K562 (cell line): ENCODE measurements around the gene SLC1A2. TPM values are rescaled to one million over a fixed set of nuclear protein-coding genes. Genes with fewer than 3 reads are reported as not detected.

Source experiments
- ATAC-seq: fragments of 200-7000 bp; cut with Tn5 transposase; 3 replicates; pipeline ENCODE4 v1.9.1; 2020; ENCODE audit warnings: moderate library complexity
- BruUV-seq: library from RNA; stranded (reverse); fragments of 400-500 nt; replicated peaks from 2 replicates; lab custom pipeline; 2021; lab: Mats Ljungman, UMichigan
- CTCF ChIA-PET: fragments of 300-600 bp; formaldehyde crosslinking; extraction: SDS; loops from one replicate; lab custom pipeline; 2021; ENCODE audit warnings: low intra/inter-chr PET ratio; lab: Yijun Ruan, JAX
- POLR2A ChIA-PET: fragments of 300-600, 350-650 bp; sonication (Branson Sonifier 250); formaldehyde crosslinking; extraction: SDS; loops from one replicate; lab custom pipeline; 2021; ENCODE audit warnings: antibody characterized with exemption, inconsistent platforms; lab: Yijun Ruan, JAX
- DNase-seq, 4 experiments: peaks; one replicate each; pipeline versions ENCODE4 v3.0.0 to v3.0.0-alpha.2; 2011 to 2018; ENCODE audit warnings: low spot score in 3 of 4, mixed read lengths in 3 of 4; ENCODE audit errors: extremely low read depth in 1 of 4
- FAIRE-seq: peaks from 2 replicates; lab custom pipeline; 2011; peaks lifted over from hg19 to GRCh38; lab: Jason Lieb, UNC
- H2AFZ ChIP-seq: 2 replicates; pipeline ENCODE4 v1.6.0; 2011; ENCODE audit warnings: low read depth, low read length, control low read depth, inconsistent platforms
- H3K27ac ChIP-seq: fragments of 200-600 bp; 3 replicates; pipeline ENCODE4 v1.8.0; 2011; ENCODE audit warnings: low read depth, mild to moderate bottlenecking, control low read depth, inconsistent platforms, low read length, moderate library complexity, mixed read lengths; ENCODE audit errors: extremely low read depth
- H3K27me3 ChIP-seq, 2 experiments: fragments of 300-600 bp in 1 of 2; 2 replicates in 1 of 2; 3 replicates in 1 of 2; pipeline versions ENCODE4 v1.6.0 to v1.8.0; 2011; ENCODE audit warnings: inconsistent platforms in 2 of 2, low read length in 2 of 2, mild to moderate bottlenecking in 1 of 2, mixed read lengths in 1 of 2, moderate library complexity in 1 of 2; ENCODE audit not compliant: control insufficient read depth in 2 of 2, insufficient read depth in 2 of 2
- H3K36me3 ChIP-seq: fragments of 300-600 bp; 3 replicates; pipeline ENCODE4 v1.8.0; 2011; ENCODE audit warnings: mild to moderate bottlenecking, low read length, inconsistent platforms; ENCODE audit not compliant: control insufficient read depth, insufficient read depth
- H3K4me1 ChIP-seq, 2 experiments: fragments of 200-600 bp in 1 of 2; replicated peaks in 1 of 2; 2 replicates in 1 of 2; 3 replicates in 1 of 2; pipeline versions ENCODE4 v1.5.1 to v1.8.0; 2011; ENCODE audit warnings: inconsistent platforms in 2 of 2, low read length in 2 of 2, mild to moderate bottlenecking in 1 of 2, mixed read lengths in 1 of 2, moderate library complexity in 1 of 2; ENCODE audit not compliant: control insufficient read depth in 2 of 2, insufficient read depth in 2 of 2
- H3K4me2 ChIP-seq: 2 replicates; pipeline ENCODE4 v1.6.1; 2011; ENCODE audit warnings: low read length, control low read depth, inconsistent platforms, mixed read lengths; ENCODE audit not compliant: insufficient read depth
- H3K4me3 ChIP-seq: fragments of 200-600 bp; sonication (generic), shearing (Covaris generic); 2 replicates; pipeline ENCODE4 v1.5.1; 2016; ENCODE audit warnings: control low read depth, inconsistent platforms
- H3K79me2 ChIP-seq: fragments of 200-600 bp; 3 replicates; pipeline ENCODE4 v1.8.0; 2011; ENCODE audit warnings: low read length, inconsistent platforms; ENCODE audit not compliant: control insufficient read depth, insufficient read depth
- H3K9ac ChIP-seq, 2 experiments: 2 replicates each; pipeline versions ENCODE4 v1.6.0 to v1.6.1; 2011; ENCODE audit warnings: low read depth in 2 of 2, low read length in 2 of 2, control low read depth in 1 of 2, inconsistent platforms in 1 of 2, mild to moderate bottlenecking in 1 of 2, mixed read lengths in 1 of 2; ENCODE audit not compliant: insufficient read depth in 1 of 2
- H3K9me1 ChIP-seq: one replicate; pipeline ENCODE4 v1.6.0; 2011; ENCODE audit warnings: inconsistent platforms, mild to moderate bottlenecking, low read length, moderate library complexity; ENCODE audit not compliant: control insufficient read depth, insufficient read depth
- H3K9me3 ChIP-seq: replicated peaks from 2 replicates; pipeline ENCODE4 v1.5.1; 2011; ENCODE audit warnings: low read depth, low read length, inconsistent platforms; ENCODE audit not compliant: control insufficient read depth, insufficient read depth
- H4K20me1 ChIP-seq: replicated peaks from 2 replicates; pipeline ENCODE4 v1.6.1; 2011; ENCODE audit warnings: low read length, inconsistent platforms, mixed read lengths; ENCODE audit not compliant: control insufficient read depth, insufficient read depth
- DMBX1 ChIP-seq: fragments of 250-450 bp; sonication (Bioruptor Pico); IDR thresholded peaks from 2 replicates; pipeline ENCODE4 v1.8.0; 2022; ENCODE audit warnings: inconsistent platforms, mild to moderate bottlenecking, moderate library complexity, borderline replicate concordance
- PCBP1 ChIP-seq: fragments of 200-400 bp; formaldehyde crosslinking; IDR thresholded peaks from 2 replicates; pipeline ENCODE4 v1.6.1; 2018; ENCODE audit warnings: mild to moderate bottlenecking, low read depth, low read length; ENCODE audit not compliant: poor library complexity, severe bottlenecking
- SETDB1 ChIP-seq: IDR thresholded peaks from one replicate; pipeline ENCODE4 v1.6.1; 2012; ENCODE audit warnings: low read length, control low read depth, inconsistent platforms
- SMC3 ChIP-seq: conservative IDR thresholded peaks from 2 replicates; pipeline ENCODE4 v1.6.1; 2011; ENCODE audit warnings: low read depth, low read length, improper control_type of control experiment; ENCODE audit not compliant: insufficient read depth
- STAT5A ChIP-seq: IDR thresholded peaks from 2 replicates; pipeline ENCODE4 v1.6.1; 2012; ENCODE audit warnings: low read length, inconsistent platforms, borderline replicate concordance
- TAF7 ChIP-seq: fragments of 450-650 bp; IDR thresholded peaks from 2 replicates; pipeline ENCODE4 v1.6.1; 2016; ENCODE audit warnings: missing genetic modification characterization, missing compliant biosample characterization
- TEAD1 ChIP-seq, 2 experiments: fragments of 450-650 bp in 1 of 2; sonication (generic) in 1 of 2; formaldehyde crosslinking; IDR thresholded peaks; 2 replicates each; pipeline versions ENCODE4 v1.4.0 to v1.8.0; 2020 to 2022; ENCODE audit warnings: mild to moderate bottlenecking in 2 of 2, missing genetic modification reagents in 1 of 2
- TEAD2 ChIP-seq: fragments of 450-650 bp; IDR thresholded peaks from 2 replicates; pipeline ENCODE4 v1.6.1; 2016; ENCODE audit warnings: missing genetic modification characterization, control low read depth, missing compliant biosample characterization
- THRAP3 ChIP-seq: fragments of 450-650 bp; IDR thresholded peaks from 2 replicates; pipeline ENCODE4 v1.6.1; 2016; ENCODE audit warnings: mild to moderate bottlenecking, inconsistent platforms, borderline replicate concordance
- ZNF232 ChIP-seq: sonication (generic); formaldehyde crosslinking; IDR thresholded peaks from 2 replicates; pipeline ENCODE4 v1.8.0; 2022; ENCODE audit warnings: mild to moderate bottlenecking, missing genetic modification reagents
- ZNF444 ChIP-seq: fragments of 250-450 bp; sonication (Bioruptor Pico); IDR thresholded peaks from 2 replicates; pipeline ENCODE4 v1.4.0; 2020; ENCODE audit warnings: mild to moderate bottlenecking, moderate library complexity
- ZNF76 ChIP-seq: fragments of 250-450 bp; sonication (Bioruptor Pico); IDR thresholded peaks from 2 replicates; pipeline ENCODE4 v1.4.0; 2020; ENCODE audit warnings: mild to moderate bottlenecking, moderate library complexity, borderline replicate concordance
- WGBS: fragments of 100-300 bp; shearing (Covaris generic); methylation state at CpG from one replicate; pipeline ENCODE4 v1.1.6; 2016; ENCODE audit warnings: low coverage, mixed read lengths; ENCODE audit not compliant: insufficient coverage; ENCODE audit errors: missing lambda C conversion rate; 5-methylcytosine and 5-hydroxymethylcytosine counted together
- in situ Hi-C: fragments of 300-500 bp; cut with MboI; formaldehyde crosslinking; loops from 4 replicates; pipeline ENCODE4 v1.15.0; 2018; ENCODE audit warnings: inconsistent platforms, mixed read lengths
- intact Hi-C: fragments of 100-400 bp; cut with micrococcal nuclease; formaldehyde crosslinking; loops from 2 replicates; pipeline ENCODE4 v1.14.2; 2022
- polyA plus RNA-seq, 8 experiments: library from polyadenylated mRNA; depleted of rRNA in 4 of 8; stranded (reverse) in 5 of 8; unstranded in 3 of 8; fragments of >200 nt; fragmentation: Nextera tagmentation in 2 of 8; fragmentation: Illumina TruSeq in 1 of 8; extraction: Ambion mirVana in 2 of 8; extraction: Trizol in 1 of 8; gene quantifications; 2 replicates each; pipeline versions ENCODE4 v1.2.1 to v1.2.3, GENCODE V29; 2011 to 2014; ENCODE audit warnings: inconsistent platforms in 1 of 8, missing spikeins in 1 of 8
- total RNA-seq, 7 experiments: library from RNA; depleted of rRNA in 6 of 7; stranded (reverse); fragments of >200 nt in 6 of 7; fragmentation: Illumina TruSeq in 2 of 7; extraction: Trizol in 2 of 7; gene quantifications; 2 replicates each; pipeline versions ENCODE4 v1.2.1 to v1.2.3, GENCODE V29; 2011 to 2021; ENCODE audit warnings: low replicate concordance in 1 of 7
- TF ChIP-seq, protein P1 (sequence below): sonication (generic); formaldehyde crosslinking; IDR thresholded peaks from 2 replicates; pipeline ENCODE4 v1.8.0; 2022; ENCODE audit warnings: missing genetic modification reagents, mild to moderate bottlenecking, moderate library complexity, borderline replicate concordance
- TF ChIP-seq, protein P2 (sequence below): fragments of 450-650 bp; IDR thresholded peaks from 2 replicates; pipeline ENCODE4 v1.7.1; 2018; ENCODE audit warnings: mild to moderate bottlenecking, low read depth; ENCODE audit not compliant: partially characterized antibody
- TF ChIP-seq, protein P3 (sequence below): fragments of 450-650 bp; formaldehyde crosslinking; conservative IDR thresholded peaks from 2 replicates; pipeline ENCODE4 v1.4.0; 2022; ENCODE audit warnings: mild to moderate bottlenecking, missing genetic modification characterization
- TF ChIP-seq, protein P4 (sequence below): fragments of 250-450 bp; sonication (Bioruptor Pico); IDR thresholded peaks from 2 replicates; pipeline ENCODE4 v1.8.0; 2022; ENCODE audit warnings: moderate library complexity, mild to moderate bottlenecking, inconsistent platforms

Gene SLC1A2
- total and polyA plus RNA-seq, 9 of the 15 experiments (the other 6 are each of a cell fraction or from before 2014, with no cell fraction given), result 0.03 to 0.07 (median 0.04) TPM; not detected in 5

DNA sequence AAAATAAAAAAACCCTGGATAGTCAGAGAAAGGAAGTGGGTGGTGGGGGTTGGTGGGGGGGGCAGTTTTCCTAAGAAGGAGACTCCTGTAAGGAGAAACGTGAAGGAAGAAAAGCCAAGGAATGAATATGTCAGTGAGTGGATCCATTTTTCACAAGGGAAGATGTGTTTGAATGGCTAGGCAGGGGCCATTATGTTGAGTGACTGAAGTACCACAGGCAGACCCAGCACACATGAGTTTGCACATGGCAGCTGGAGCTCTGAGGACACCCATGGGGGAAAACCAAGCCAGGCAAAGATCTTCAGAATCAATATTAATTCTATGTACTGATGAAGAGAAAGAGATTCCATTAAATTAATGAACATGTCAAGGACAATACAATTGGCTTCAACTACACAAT, 212.7 kb downstream of the SLC1A2 start:
- H3K27me3 ChIP-seq, result no peaks in the 10 kb centered on the region; a peak in 1 of 5 replicates
- ATAC-seq (no peak), DNase-seq (no peak)
- TF ChIP-seq, protein P1, sequence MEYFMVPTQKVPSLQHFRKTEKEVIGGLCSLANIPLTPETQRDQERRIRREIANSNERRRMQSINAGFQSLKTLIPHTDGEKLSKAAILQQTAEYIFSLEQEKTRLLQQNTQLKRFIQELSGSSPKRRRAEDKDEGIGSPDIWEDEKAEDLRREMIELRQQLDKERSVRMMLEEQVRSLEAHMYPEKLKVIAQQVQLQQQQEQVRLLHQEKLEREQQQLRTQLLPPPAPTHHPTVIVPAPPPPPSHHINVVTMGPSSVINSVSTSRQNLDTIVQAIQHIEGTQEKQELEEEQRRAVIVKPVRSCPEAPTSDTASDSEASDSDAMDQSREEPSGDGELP (CRISPR knock-in tag), result no peak
- TF ChIP-seq, protein P2, sequence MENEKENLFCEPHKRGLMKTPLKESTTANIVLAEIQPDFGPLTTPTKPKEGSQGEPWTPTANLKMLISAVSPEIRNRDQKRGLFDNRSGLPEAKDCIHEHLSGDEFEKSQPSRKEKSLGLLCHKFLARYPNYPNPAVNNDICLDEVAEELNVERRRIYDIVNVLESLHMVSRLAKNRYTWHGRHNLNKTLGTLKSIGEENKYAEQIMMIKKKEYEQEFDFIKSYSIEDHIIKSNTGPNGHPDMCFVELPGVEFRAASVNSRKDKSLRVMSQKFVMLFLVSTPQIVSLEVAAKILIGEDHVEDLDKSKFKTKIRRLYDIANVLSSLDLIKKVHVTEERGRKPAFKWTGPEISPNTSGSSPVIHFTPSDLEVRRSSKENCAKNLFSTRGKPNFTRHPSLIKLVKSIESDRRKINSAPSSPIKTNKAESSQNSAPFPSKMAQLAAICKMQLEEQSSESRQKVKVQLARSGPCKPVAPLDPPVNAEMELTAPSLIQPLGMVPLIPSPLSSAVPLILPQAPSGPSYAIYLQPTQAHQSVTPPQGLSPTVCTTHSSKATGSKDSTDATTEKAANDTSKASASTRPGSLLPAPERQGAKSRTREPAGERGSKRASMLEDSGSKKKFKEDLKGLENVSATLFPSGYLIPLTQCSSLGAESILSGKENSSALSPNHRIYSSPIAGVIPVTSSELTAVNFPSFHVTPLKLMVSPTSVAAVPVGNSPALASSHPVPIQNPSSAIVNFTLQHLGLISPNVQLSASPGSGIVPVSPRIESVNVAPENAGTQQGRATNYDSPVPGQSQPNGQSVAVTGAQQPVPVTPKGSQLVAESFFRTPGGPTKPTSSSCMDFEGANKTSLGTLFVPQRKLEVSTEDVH, result no peak
- TF ChIP-seq SMC3, result no peak
- TF ChIP-seq TEAD1 (CRISPR knock-in tag; IDR thresholded peaks at IDR 0.05), result no peak
- TF ChIP-seq TAF7 (tag), result no peak
- TF ChIP-seq PCBP1, result no peak
- no peak for TF ChIP-seq ZNF76 (CRISPR knock-in tag)
- no peak for TF ChIP-seq ZNF444 (CRISPR knock-in tag)
- no peak for TF ChIP-seq ZNF232 (CRISPR knock-in tag)
- no peak for TF ChIP-seq STAT5A
- no peak for TF ChIP-seq SETDB1
- no peak for TF ChIP-seq DMBX1 (CRISPR knock-in tag)
- TF ChIP-seq, protein P3, sequence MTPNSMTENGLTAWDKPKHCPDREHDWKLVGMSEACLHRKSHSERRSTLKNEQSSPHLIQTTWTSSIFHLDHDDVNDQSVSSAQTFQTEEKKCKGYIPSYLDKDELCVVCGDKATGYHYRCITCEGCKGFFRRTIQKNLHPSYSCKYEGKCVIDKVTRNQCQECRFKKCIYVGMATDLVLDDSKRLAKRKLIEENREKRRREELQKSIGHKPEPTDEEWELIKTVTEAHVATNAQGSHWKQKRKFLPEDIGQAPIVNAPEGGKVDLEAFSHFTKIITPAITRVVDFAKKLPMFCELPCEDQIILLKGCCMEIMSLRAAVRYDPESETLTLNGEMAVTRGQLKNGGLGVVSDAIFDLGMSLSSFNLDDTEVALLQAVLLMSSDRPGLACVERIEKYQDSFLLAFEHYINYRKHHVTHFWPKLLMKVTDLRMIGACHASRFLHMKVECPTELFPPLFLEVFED (CRISPR knock-in tag), result no peak
- no peak for TF ChIP-seq TEAD2 (tag)
- TF ChIP-seq, protein P4, sequence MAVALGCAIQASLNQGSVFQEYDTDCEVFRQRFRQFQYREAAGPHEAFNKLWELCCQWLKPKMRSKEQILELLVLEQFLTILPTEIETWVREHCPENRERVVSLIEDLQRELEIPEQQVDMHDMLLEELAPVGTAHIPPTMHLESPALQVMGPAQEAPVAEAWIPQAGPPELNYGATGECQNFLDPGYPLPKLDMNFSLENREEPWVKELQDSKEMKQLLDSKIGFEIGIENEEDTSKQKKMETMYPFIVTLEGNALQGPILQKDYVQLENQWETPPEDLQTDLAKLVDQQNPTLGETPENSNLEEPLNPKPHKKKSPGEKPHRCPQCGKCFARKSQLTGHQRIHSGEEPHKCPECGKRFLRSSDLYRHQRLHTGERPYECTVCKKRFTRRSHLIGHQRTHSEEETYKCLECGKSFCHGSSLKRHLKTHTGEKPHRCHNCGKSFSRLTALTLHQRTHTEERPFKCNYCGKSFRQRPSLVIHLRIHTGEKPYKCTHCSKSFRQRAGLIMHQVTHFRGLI (CRISPR knock-in tag), result no peak
- no peak for TF ChIP-seq THRAP3
- TF ChIP-seq, all 486 proteins: peak for 0
- Histone ChIP-seq H3K4me1 (no peaks in the 10 kb centered on the region), H3K79me2 (no peaks in the 10 kb centered on the region), H4K20me1 (no peaks in the 10 kb centered on the region), H2AFZ (no peak overlapping the region), H3K9ac (no peak overlapping the region), H3K4me2 (no peak overlapping the region), H3K27ac (no peak overlapping the region), H3K36me3 (no peaks in the 10 kb centered on the region), H3K9me1 (no peaks in the 10 kb centered on the region), H3K4me3 (no peak overlapping the region), H3K9me3 (no peaks in the 10 kb centered on the region)
- intact Hi-C loops, result no loop called here
- in situ Hi-C loops, result no loop called here
- ChIA-PET POLR2A (no interaction called here), CTCF (no interaction called here)
- BruUV-seq, result no TSS peak
- no peak for FAIRE-seq
- WGBS, result no CpG with 5 or more reads among the region's 1 CpG
